Measurements from ENCODE around the gene FOXL3. TPM values are rescaled to one million over a fixed set of nuclear protein-coding genes. Genes with fewer than 3 reads are reported as not detected.

Gene FOXL3
- polyA plus RNA-seq, 3 donors, result not detected

DNA sequence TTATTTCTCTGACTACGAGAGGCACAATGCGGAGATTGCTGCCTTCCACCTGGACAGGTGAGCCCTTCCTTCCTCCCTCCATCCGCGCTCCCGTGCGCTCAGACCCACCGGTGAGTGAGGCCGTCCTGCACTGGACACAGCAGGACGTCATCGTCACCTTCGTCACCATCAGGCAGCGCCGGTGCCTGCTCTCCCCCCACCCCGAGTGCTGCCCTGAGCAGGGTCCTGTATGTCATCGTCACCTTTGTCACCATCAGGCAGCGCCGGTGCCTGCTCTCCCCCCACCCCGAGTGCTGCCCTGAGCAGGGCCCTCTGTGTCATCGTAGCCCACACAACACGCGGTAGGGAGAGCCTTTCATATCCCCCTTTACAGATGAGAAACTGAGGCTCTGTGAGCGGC lies 43.5 kb upstream of the FOXL3 start:
- H4K20me1 ChIP-seq (ENCODE audit: insufficient read depth, low read length), result peaks cover 39% of the 10 kb centered on the region
- peaks cover 38 to 61% of the 10 kb centered on the region in 2 donors for H3K36me3 Mint-ChIP-seq
- 94% methylated on average over 20 of the region's 22 CpGs for WGBS (ENCODE audit: insufficient coverage)
- H3K79me2 ChIP-seq (ENCODE audit: insufficient read depth, low read length), result no peaks in the 10 kb centered on the region
- peaks cover 28 to 87% of the 10 kb centered on the region in 2 donors for H3K36me3 ChIP-seq (replicated peaks in 1 of 2; ENCODE audit: control insufficient read depth in 1 of 2, insufficient read depth in 2 of 2, low read length in 2 of 2)
- no peak for DNase-seq
- no peaks in the 10 kb centered on the region for H3K4me1 Mint-ChIP-seq
- no peak overlapping the region for H3K4me2 ChIP-seq (replicated peaks; ENCODE audit: extremely low read depth, low read length, poor library complexity, severe bottlenecking)
- TF ChIP-seq, protein P1, sequence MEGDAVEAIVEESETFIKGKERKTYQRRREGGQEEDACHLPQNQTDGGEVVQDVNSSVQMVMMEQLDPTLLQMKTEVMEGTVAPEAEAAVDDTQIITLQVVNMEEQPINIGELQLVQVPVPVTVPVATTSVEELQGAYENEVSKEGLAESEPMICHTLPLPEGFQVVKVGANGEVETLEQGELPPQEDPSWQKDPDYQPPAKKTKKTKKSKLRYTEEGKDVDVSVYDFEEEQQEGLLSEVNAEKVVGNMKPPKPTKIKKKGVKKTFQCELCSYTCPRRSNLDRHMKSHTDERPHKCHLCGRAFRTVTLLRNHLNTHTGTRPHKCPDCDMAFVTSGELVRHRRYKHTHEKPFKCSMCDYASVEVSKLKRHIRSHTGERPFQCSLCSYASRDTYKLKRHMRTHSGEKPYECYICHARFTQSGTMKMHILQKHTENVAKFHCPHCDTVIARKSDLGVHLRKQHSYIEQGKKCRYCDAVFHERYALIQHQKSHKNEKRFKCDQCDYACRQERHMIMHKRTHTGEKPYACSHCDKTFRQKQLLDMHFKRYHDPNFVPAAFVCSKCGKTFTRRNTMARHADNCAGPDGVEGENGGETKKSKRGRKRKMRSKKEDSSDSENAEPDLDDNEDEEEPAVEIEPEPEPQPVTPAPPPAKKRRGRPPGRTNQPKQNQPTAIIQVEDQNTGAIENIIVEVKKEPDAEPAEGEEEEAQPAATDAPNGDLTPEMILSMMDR (IDR thresholded peaks at IDR 0.05), result no peak
- H3K27me3 ChIP-seq (ENCODE audit: control insufficient read depth in 2 of 2, insufficient read depth in 2 of 2, low read length in 2 of 2), result no peaks in the 10 kb centered on the region
- no peak overlapping the region for H3K27ac ChIP-seq (ENCODE audit: low read depth in 1 of 2, low read length in 2 of 2)
- intact Hi-C loops (cut with micrococcal nuclease), result no loop called here
- no peak overlapping the region for H2AFZ ChIP-seq (ENCODE audit: insufficient read depth, low read depth, low read length, poor library complexity, severe bottlenecking)
- no peak overlapping the region for H3K4me3 Mint-ChIP-seq
- H3K27ac Mint-ChIP-seq, result no peak overlapping the region
- H3K9me3 Mint-ChIP-seq, result peaks cover 0 to 6% (median 0%) of the 10 kb centered on the region in 7 donors
- H3K9me3 ChIP-seq (replicated peaks in 1 of 2; ENCODE audit: control insufficient read depth in 1 of 2, insufficient read depth in 1 of 2, low read length in 2 of 2), result no peaks in the 10 kb centered on the region
- no peaks in the 10 kb centered on the region for H3K4me1 ChIP-seq (ENCODE audit: control insufficient read depth in 1 of 2, insufficient read depth in 2 of 2, low read length in 2 of 2)
- H3K9ac ChIP-seq (ENCODE audit: insufficient read depth, low read length, poor library complexity, severe bottlenecking), result no peak overlapping the region
- H3K4me3 ChIP-seq (replicated peaks in 1 of 3; ENCODE audit: low read depth in 2 of 3, low read length in 3 of 3), result no peak overlapping the region
- no peaks in the 10 kb centered on the region for H3K27me3 Mint-ChIP-seq (ENCODE audit: low read depth in 3 of 3)

GRCh38 chr7:247181-247580 lies 42.8 kb upstream of the FOXL3 start:
- Mint-ChIP-seq H3K4me1 (no peaks in the 10 kb centered on the region), H3K36me3 (peaks cover 39 to 60% of the 10 kb centered on the region in 2 donors), H3K9me3 (peaks cover 0 to 5% (median 0%) of the 10 kb centered on the region in 7 donors), H3K27me3 (ENCODE audit: low read depth in 3 of 3) (no peaks in the 10 kb centered on the region), H3K4me3 (no peak overlapping the region), H3K27ac (no peak overlapping the region)
- no peaks in the 10 kb centered on the region for H3K4me1 ChIP-seq (ENCODE audit: control insufficient read depth in 1 of 2, insufficient read depth in 2 of 2, low read length in 2 of 2)
- H2AFZ ChIP-seq (ENCODE audit: insufficient read depth, low read depth, low read length, poor library complexity, severe bottlenecking), result no peak overlapping the region
- peaks cover 32% of the 10 kb centered on the region for H4K20me1 ChIP-seq (ENCODE audit: insufficient read depth, low read length)
- H3K9ac ChIP-seq (ENCODE audit: insufficient read depth, low read length, poor library complexity, severe bottlenecking), result no peak overlapping the region
- H3K27ac ChIP-seq (ENCODE audit: low read depth in 1 of 2, low read length in 2 of 2), result no peak overlapping the region
- H3K4me2 ChIP-seq (replicated peaks; ENCODE audit: extremely low read depth, low read length, poor library complexity, severe bottlenecking), result no peak overlapping the region
- H3K27me3 ChIP-seq (ENCODE audit: control insufficient read depth in 2 of 2, insufficient read depth in 2 of 2, low read length in 2 of 2), result no peaks in the 10 kb centered on the region
- intact Hi-C loops (cut with micrococcal nuclease), result no loop called here
- TF ChIP-seq, protein P1 (IDR thresholded peaks at IDR 0.05), result no peak
- no peaks in the 10 kb centered on the region for H3K9me3 ChIP-seq (replicated peaks in 1 of 2; ENCODE audit: control insufficient read depth in 1 of 2, insufficient read depth in 1 of 2, low read length in 2 of 2)
- H3K4me3 ChIP-seq (replicated peaks in 1 of 3; ENCODE audit: low read depth in 2 of 3, low read length in 3 of 3), result no peak overlapping the region
- no peak for DNase-seq
- 96% methylated on average over 7 of the region's 12 CpGs for WGBS (ENCODE audit: insufficient coverage)
- H3K36me3 ChIP-seq (replicated peaks in 1 of 2; ENCODE audit: control insufficient read depth in 1 of 2, insufficient read depth in 2 of 2, low read length in 2 of 2), result peaks cover 34 to 87% of the 10 kb centered on the region in 2 donors
- no peaks in the 10 kb centered on the region for H3K79me2 ChIP-seq (ENCODE audit: insufficient read depth, low read length)
